SK-N-SH (cell line): ENCODE results near the gene CHMP4A. TPM values are rescaled to one million over a fixed set of nuclear protein-coding genes. Genes with fewer than 3 reads are reported as not detected.

Source experiments
- CTCF ChIA-PET: fragments of 300-600, 350-600 bp; formaldehyde crosslinking; extraction: SDS; loops from one replicate; lab custom pipeline; 2021; lab: Yijun Ruan, JAX
- POLR2A ChIA-PET: fragments of 350-600 bp; sonication (Branson Sonifier 250); formaldehyde crosslinking; extraction: SDS; loops from one replicate; lab custom pipeline; 2020; ENCODE audit warnings: antibody characterized with exemption, inconsistent platforms; lab: Yijun Ruan, JAX
- DNase-seq: peaks from one replicate; pipeline ENCODE4 v3.0.0; 2012
- H2AFZ ChIP-seq: fragments of 200-600 bp; sonication (generic); 2 replicates; pipeline ENCODE4 v1.8.1; 2016; ENCODE audit warnings: antibody characterized with exemption, mild to moderate bottlenecking, low read depth
- H3F3A ChIP-seq: fragments of 200-600 bp; sonication (generic); replicated peaks from 2 replicates; pipeline ENCODE3; 2016; ENCODE audit warnings: antibody characterized with exemption, mild to moderate bottlenecking; ENCODE audit not compliant: insufficient read depth
- H3K27ac ChIP-seq, 2 experiments: fragments of 200-500 bp in 1 of 2; fragments of 200-600 bp in 1 of 2; sonication (Bioruptor generic) in 1 of 2; sonication (generic), shearing (Covaris generic) in 1 of 2; 2 replicates each; pipeline versions ENCODE4 v1.5.1 to v1.6.1; 2014 to 2016; ENCODE audit warnings: low read depth in 2 of 2, inconsistent platforms in 1 of 2, low read length in 1 of 2, mild to moderate bottlenecking in 1 of 2, mixed read lengths in 1 of 2
- H3K27me3 ChIP-seq: fragments of 200-600 bp; sonication (generic), shearing (Covaris generic); 2 replicates; pipeline ENCODE4 v1.6.1; 2016; ENCODE audit warnings: mixed run types; ENCODE audit not compliant: insufficient read depth
- H3K36me3 ChIP-seq, 2 experiments: fragments of 200-500 bp in 1 of 2; fragments of 200-600 bp in 1 of 2; sonication (Bioruptor generic) in 1 of 2; sonication (generic) in 1 of 2; replicated peaks in 1 of 2; 2 replicates each; pipeline versions ENCODE3 to v1.5.1; 2014 to 2016; ENCODE audit warnings: low read length in 1 of 2, mild to moderate bottlenecking in 1 of 2; ENCODE audit not compliant: insufficient read depth in 2 of 2, control insufficient read depth in 1 of 2
- H3K4me1 ChIP-seq, 2 experiments: fragments of 200-500 bp in 1 of 2; fragments of 200-600 bp in 1 of 2; sonication (Bioruptor generic) in 1 of 2; sonication (generic), shearing (Covaris generic) in 1 of 2; 2 replicates each; pipeline versions ENCODE4 v1.5.1 to v1.6.1; 2014 to 2016; ENCODE audit warnings: low read depth in 1 of 2, low read length in 1 of 2, mixed run types in 1 of 2; ENCODE audit not compliant: insufficient read depth in 2 of 2, control insufficient read depth in 1 of 2
- H3K4me2 ChIP-seq: fragments of 200-600 bp; sonication (generic), shearing (Covaris generic); 2 replicates; pipeline ENCODE4 v1.6.1; 2017; ENCODE audit warnings: mixed run types
- H3K4me3 ChIP-seq, 2 experiments: fragments of 200-500 bp in 1 of 2; fragments of 200-600 bp in 1 of 2; sonication (Bioruptor generic) in 1 of 2; sonication (generic), shearing (Covaris generic) in 1 of 2; 2 replicates each; pipeline versions ENCODE4 v1.5.1 to v1.8.1; 2014 to 2016; ENCODE audit warnings: low read depth in 2 of 2, inconsistent platforms in 1 of 2, low read length in 1 of 2, mild to moderate bottlenecking in 1 of 2, mixed read lengths in 1 of 2, moderate library complexity in 1 of 2
- H3K79me2 ChIP-seq: fragments of 200-600 bp; sonication (generic); 2 replicates; pipeline ENCODE4 v1.8.1; 2017; ENCODE audit warnings: mild to moderate bottlenecking; ENCODE audit not compliant: insufficient read depth
- H3K9ac ChIP-seq: fragments of 200-600 bp; sonication (generic); 2 replicates; pipeline ENCODE4 v1.6.1; 2017; ENCODE audit warnings: mixed run types
- H3K9me2 ChIP-seq: fragments of 200-600 bp; sonication (generic); 2 replicates; pipeline ENCODE4 v1.6.1; 2017; ENCODE audit warnings: mixed run types
- H3K9me3 ChIP-seq: fragments of 200-600 bp; sonication (generic); 2 replicates; pipeline ENCODE4 v1.6.1; 2017; ENCODE audit warnings: mixed run types, mild to moderate bottlenecking, moderate library complexity
- H4K20me1 ChIP-seq: fragments of 200-600 bp; sonication (generic); 2 replicates; pipeline ENCODE4 v1.6.1; 2017; ENCODE audit warnings: mild to moderate bottlenecking, mixed run types; ENCODE audit not compliant: insufficient read depth
- CHD2 ChIP-seq: fragments of 150-350 bp; IDR thresholded peaks from 2 replicates; pipeline ENCODE4 v1.6.1; 2018; ENCODE audit warnings: low read length; ENCODE audit not compliant: partially characterized antibody
- ELF1 ChIP-seq: IDR thresholded peaks from 2 replicates; pipeline ENCODE4 v1.4.0; 2012
- EP300 ChIP-seq, 2 experiments: IDR thresholded peaks; 2 replicates each; pipeline versions ENCODE4 v1.4.0 to v1.6.1; 2012; ENCODE audit warnings: borderline replicate concordance in 1 of 2, low read depth in 1 of 2, low read length in 1 of 2
- FOXJ3 ChIP-seq: sonication (generic); formaldehyde crosslinking; IDR thresholded peaks from 2 replicates; pipeline ENCODE4 v1.5.1; 2020; ENCODE audit warnings: mild to moderate bottlenecking, missing genetic modification reagents
- FOXM1 ChIP-seq: IDR thresholded peaks from 2 replicates; pipeline ENCODE4 v1.4.0; 2012; ENCODE audit warnings: low read depth, mild to moderate bottlenecking
- GABPA ChIP-seq: IDR thresholded peaks from 2 replicates; pipeline ENCODE4 v1.4.0; 2012; ENCODE audit warnings: low read depth, mild to moderate bottlenecking
- GATA2 ChIP-seq: sonication (generic); formaldehyde crosslinking; IDR thresholded peaks from 2 replicates; pipeline ENCODE4 v1.5.0; 2020; ENCODE audit warnings: mild to moderate bottlenecking, missing genetic modification reagents
- IRF3 ChIP-seq: fragments of 150-350 bp; IDR thresholded peaks from 2 replicates; pipeline ENCODE4 v1.6.1; 2016; ENCODE audit warnings: mild to moderate bottlenecking, low read depth, low read length
- MXI1 ChIP-seq: IDR thresholded peaks from 2 replicates; pipeline ENCODE4 v1.6.1; 2012; ENCODE audit warnings: mild to moderate bottlenecking, low read depth, low read length, improper control_type of control experiment
- NFIC ChIP-seq: IDR thresholded peaks from 2 replicates; pipeline ENCODE4 v1.4.0; 2012; ENCODE audit warnings: borderline replicate concordance
- POLR2AphosphoS5 ChIP-seq: IDR thresholded peaks from 2 replicates; pipeline ENCODE4 v1.6.1; 2012; ENCODE audit warnings: low read depth, low read length
- RAD21 ChIP-seq: IDR thresholded peaks from 2 replicates; pipeline ENCODE4 v1.6.1; 2012; ENCODE audit warnings: mild to moderate bottlenecking, low read length
- RCOR1 ChIP-seq: fragments of 150-350 bp; IDR thresholded peaks from 2 replicates; pipeline ENCODE4 v1.6.1; 2017; ENCODE audit warnings: antibody characterized with exemption, low read length
- REST ChIP-seq: IDR thresholded peaks from 2 replicates; pipeline ENCODE4 v1.6.1; 2012; ENCODE audit warnings: mild to moderate bottlenecking, low read depth, low read length, moderate library complexity
- RFX5 ChIP-seq: IDR thresholded peaks from 2 replicates; pipeline ENCODE4 v1.6.1; 2012; ENCODE audit warnings: mild to moderate bottlenecking, improper control_type of control experiment, low read length
- RXRA ChIP-seq: IDR thresholded peaks from 2 replicates; pipeline ENCODE4 v1.4.0; 2012; ENCODE audit warnings: low read depth, mild to moderate bottlenecking, borderline replicate concordance
- SIN3A ChIP-seq: IDR thresholded peaks from 2 replicates; pipeline ENCODE4 v1.6.1; 2012; ENCODE audit warnings: low read depth, mild to moderate bottlenecking, low read length, moderate library complexity, borderline replicate concordance
- TAF1 ChIP-seq: IDR thresholded peaks from 2 replicates; pipeline ENCODE4 v1.6.1; 2012; ENCODE audit warnings: low read depth, mild to moderate bottlenecking, low read length, moderate library complexity, borderline replicate concordance
- TCF12 ChIP-seq: IDR thresholded peaks from 2 replicates; pipeline ENCODE4 v1.4.0; 2012
- TEAD4 ChIP-seq: IDR thresholded peaks from 2 replicates; pipeline ENCODE4 v1.4.0; 2012; ENCODE audit warnings: mild to moderate bottlenecking, borderline replicate concordance; ENCODE audit not compliant: insufficient read depth
- YY1 ChIP-seq: IDR thresholded peaks from 2 replicates; pipeline ENCODE4 v1.4.0; 2012; ENCODE audit warnings: low read depth, mild to moderate bottlenecking
- WGBS: methylation state at CpG from one replicate; pipeline ENCODE4 v1.1.6; 2017; ENCODE audit warnings: low lambda C conversion rate; 5-methylcytosine and 5-hydroxymethylcytosine counted together
- polyA plus RNA-seq, 3 experiments: library from polyadenylated mRNA; depleted of rRNA; stranded (reverse); fragments of >200 nt; gene quantifications; 2 replicates each; pipeline ENCODE4 v1.2.3, GENCODE V29; 2012
- TF ChIP-seq, protein P1 (sequence below): IDR thresholded peaks from 2 replicates; pipeline ENCODE4 v1.4.0; 2012; ENCODE audit warnings: low read depth, borderline replicate concordance

The CHMP4A gene
- polyA plus RNA-seq, 1 of the 3 experiments (the other 2 are of a cell fraction): 92.4 TPM

GRCh38 chr14:24189059-24189375 is 24.3 kb downstream of the CHMP4A start:
- H3K27me3 ChIP-seq: no peaks in the 10 kb centered on the region
- peak overlapping the region; percentile 13 to 96; a peak in 3 of 4 replicates for H3K4me3 ChIP-seq
- peak overlapping the region; percentile 57; the same call in 1 of the 2 replicates for H3K9ac ChIP-seq
- peaks cover 9 to 21% of the 10 kb centered on the region in 2 experiments for H3K4me1 ChIP-seq
- DNase-seq: no peak
- H2AFZ ChIP-seq: peak overlapping the region; percentile 82
- H3K36me3 ChIP-seq: peaks cover 36 to 58% of the 10 kb centered on the region in 2 experiments
- peaks cover 46% of the 10 kb centered on the region for H3K79me2 ChIP-seq
- POLR2A ChIA-PET: interaction anchor here (0.6 to 3.2 kb wide), 10 partner anchors 9 to 54 kb away, joined by 3 to 10 read pairs (median 5); partner anchors contain the start of genes CHMP4A, EMC9, IRF9 and PSME2
- H3F3A ChIP-seq: peaks cover 13% of the 10 kb centered on the region
- no peaks in the 10 kb centered on the region for H3K9me2 ChIP-seq
- CTCF ChIA-PET: interaction anchor here (0.8 to 2.6 kb wide), 7 partner anchors 28 to 243 kb away, joined by 3 to 8 read pairs (median 4); partner anchors contain the start of genes CIDEB, DCAF11, IRF9 and NRL
- H3K9me3 ChIP-seq: no peaks in the 10 kb centered on the region
- H3K27ac ChIP-seq: peak overlapping the region; percentile 72 to 82
- 0% methylated on average over 3 of the region's 3 CpGs for WGBS
- H3K4me2 ChIP-seq: peak overlapping the region; percentile 98
- TF ChIP-seq RCOR1: no peak
- TF ChIP-seq TCF12: no peak
- TF ChIP-seq EP300 (IDR thresholded peaks at IDR 0.05; ENCODE audit: borderline replicate concordance in 1 of 2, low read depth in 1 of 2, low read length in 1 of 2): no peak
- 0 out of 2 replicates have a peak, but pooled peaks have one; percentile 1 for TF ChIP-seq NFIC
- TF ChIP-seq CHD2: no peak
- TF ChIP-seq ELF1: no peak
- no peak for TF ChIP-seq MXI1
- no peaks in the 10 kb centered on the region for H4K20me1 ChIP-seq

- DNase-seq: peak; percentile 97
- H3K9ac ChIP-seq: peak within 1 kb of the TSS; percentile 76
- peak within 1 kb of the TSS; percentile 72 to 89 for H3K27ac ChIP-seq
- H3K4me2 ChIP-seq: peak within 1 kb of the TSS; percentile 98
- peaks cover 9 to 21% of the 10 kb centered on the region in 2 experiments for H3K4me1 ChIP-seq
- peak within 1 kb of the TSS; percentile 88 to 96 for H3K4me3 ChIP-seq
- H3F3A ChIP-seq: peaks cover 13% of the 10 kb centered on the region
- H3K79me2 ChIP-seq: peaks cover 41% of the 10 kb centered on the region
- H3K36me3 ChIP-seq: peaks cover 35 to 64% of the 10 kb centered on the region in 2 experiments
- no peaks in the 10 kb centered on the region for H3K9me3 ChIP-seq
- no peaks in the 10 kb centered on the region for H4K20me1 ChIP-seq
- H3K27me3 ChIP-seq: no peaks in the 10 kb centered on the region
- ChIA-PET CTCF (interaction anchor here (0.8 to 2.6 kb wide), 8 partner anchors 27 to 243 kb away, joined by 3 to 14 read pairs (median 4); partner anchors contain the start of genes CIDEB, DCAF11, IRF9 and NRL), POLR2A (interaction anchor here (0.6 to 3.2 kb wide), 12 partner anchors 8 to 1299 kb away, joined by 3 to 10 read pairs (median 5); partner anchors contain the start of genes CHMP4A, CIDEB, EMC9 and IRF9)
- H3K9me2 ChIP-seq: no peaks in the 10 kb centered on the region
- 1% methylated on average over 50 of the region's 65 CpGs for WGBS
- peak within 1 kb of the TSS; percentile 82 for H2AFZ ChIP-seq
- TF ChIP-seq RCOR1: peak; percentile 44; the same call in 1 of the 2 replicates
- TF ChIP-seq RXRA: no peak
- peak; percentile 89 for TF ChIP-seq POLR2AphosphoS5
- no peak for TF ChIP-seq RAD21
- peak; percentile 97 for TF ChIP-seq GABPA
- no peak for TF ChIP-seq FOXM1
- TF ChIP-seq TAF1: peak; percentile 87
- TF ChIP-seq, protein P1, sequence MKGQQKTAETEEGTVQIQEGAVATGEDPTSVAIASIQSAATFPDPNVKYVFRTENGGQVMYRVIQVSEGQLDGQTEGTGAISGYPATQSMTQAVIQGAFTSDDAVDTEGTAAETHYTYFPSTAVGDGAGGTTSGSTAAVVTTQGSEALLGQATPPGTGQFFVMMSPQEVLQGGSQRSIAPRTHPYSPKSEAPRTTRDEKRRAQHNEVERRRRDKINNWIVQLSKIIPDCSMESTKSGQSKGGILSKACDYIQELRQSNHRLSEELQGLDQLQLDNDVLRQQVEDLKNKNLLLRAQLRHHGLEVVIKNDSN: peak; percentile 84
- peak; percentile 99 for TF ChIP-seq SIN3A
- TF ChIP-seq REST: peak; percentile 43; the same call in 1 of the 2 replicates
- TF ChIP-seq RFX5: no peak; the same call in 1 of the 2 replicates
- TF ChIP-seq MXI1: peak; percentile 100
- TF ChIP-seq FOXJ3: no peak
- no peak for TF ChIP-seq GATA2 (CRISPR knock-in tag)
- 0 out of 2 replicates have a peak, but pooled peaks have one; percentile 13 for TF ChIP-seq TEAD4
- peak; percentile 66; the same call in 1 of the 2 replicates for TF ChIP-seq YY1
- peak; percentile 48; the same call in 1 of the 2 replicates for TF ChIP-seq IRF3
These were observed 24.8 kb downstream of the CHMP4A start, which contains the start of gene IPO4 for GRCh38 chr14:24188251-24189058. IPO4 (minus strand) TSS chr14:24188816; CDS start chr14:24188787, 29 bp downstream.
